GM12878 (cell line): ENCODE results near the gene NAP1L4. TPM values are rescaled to one million over a fixed set of nuclear protein-coding genes. Genes with fewer than 3 reads are reported as not detected.

Experiments used
- ATAC-seq: fragments of 200-7000 bp; cut with Tn5 transposase; 3 replicates; pipeline ENCODE4 v1.9.1; 2020; ENCODE audit warnings: mild to moderate bottlenecking, moderate library complexity
- BruUV-seq: library from RNA; stranded (reverse); fragments of 400-500 nt; replicated peaks from 2 replicates; lab custom pipeline; 2021; lab: Mats Ljungman, UMichigan
- CTCF ChIA-PET: fragments of 300-600 bp; sonication (Branson Sonifier 250); formaldehyde crosslinking; extraction: SDS; loops from one replicate; lab custom pipeline; 2021; ENCODE audit warnings: inconsistent platforms; lab: Yijun Ruan, JAX
- POLR2A ChIA-PET: fragments of 350-600 bp; formaldehyde crosslinking; extraction: SDS; loops from one replicate; lab custom pipeline; 2021; ENCODE audit warnings: inconsistent platforms; lab: Charles Lee
- RAD21 ChIA-PET: fragments of 300-600 bp; sonication (Branson Sonifier 250); formaldehyde crosslinking; loops from one replicate; lab custom pipeline; 2023; ENCODE audit warnings: antibody characterized with exemption; ENCODE audit not compliant: unreplicated experiment; lab: Charles Lee
- SMC1A ChIA-PET: fragments of 300-600 bp; sonication (Branson Sonifier 250); formaldehyde crosslinking; loops from one replicate; lab custom pipeline; 2023; ENCODE audit not compliant: unreplicated experiment, uncharacterized antibody; lab: Charles Lee
- DNase-seq: peaks from one replicate; pipeline ENCODE4 v3.0.0-alpha.2; 2011; ENCODE audit warnings: low read depth, low spot score
- FAIRE-seq: peaks from 3 replicates; lab custom pipeline; 2011; peaks lifted over from hg19 to GRCh38; lab: Jason Lieb, UNC
- H2AFZ ChIP-seq: 2 replicates; pipeline ENCODE4 v1.6.0; 2011; ENCODE audit warnings: low read depth, low read length, control low read depth; ENCODE audit not compliant: control insufficient read depth
- H3K27ac ChIP-seq: 2 replicates; pipeline ENCODE4 v1.5.1; 2011; ENCODE audit warnings: control low read depth; ENCODE audit not compliant: control insufficient read depth, insufficient read depth
- H3K27me3 ChIP-seq, 2 experiments: replicated peaks in 1 of 2; 2 replicates each; pipeline versions ENCODE4 v1.6.0 to v1.6.1; 2011; ENCODE audit warnings: low read length in 1 of 2; ENCODE audit not compliant: control insufficient read depth in 2 of 2, insufficient read depth in 2 of 2
- H3K36me3 ChIP-seq, 2 experiments: 2 replicates each; pipeline ENCODE4 v1.5.1; 2011; ENCODE audit warnings: low read length in 1 of 2; ENCODE audit not compliant: control insufficient read depth in 2 of 2, insufficient read depth in 2 of 2
- H3K4me1 ChIP-seq: 2 replicates; pipeline ENCODE4 v1.6.1; 2011; ENCODE audit warnings: mild to moderate bottlenecking, low read length, moderate library complexity, mixed read lengths; ENCODE audit not compliant: control insufficient read depth, insufficient read depth
- H3K4me2 ChIP-seq: 2 replicates; pipeline ENCODE4 v1.6.0; 2011; ENCODE audit warnings: control low read depth; ENCODE audit not compliant: control insufficient read depth, insufficient read depth
- H3K4me3 ChIP-seq: fragments of 200-600 bp; sonication (generic); 2 replicates; pipeline ENCODE4 v1.5.1; 2016
- H3K79me2 ChIP-seq: 2 replicates; pipeline ENCODE4 v1.6.0; 2011; ENCODE audit warnings: low read length; ENCODE audit not compliant: control insufficient read depth, insufficient read depth
- H3K9ac ChIP-seq: 2 replicates; pipeline ENCODE4 v1.8.0; 2011; ENCODE audit warnings: low read length, control low read depth, mixed read lengths; ENCODE audit not compliant: control insufficient read depth, insufficient read depth
- H3K9me3 ChIP-seq: replicated peaks from 3 replicates; pipeline ENCODE4 v1.5.1; 2011; ENCODE audit warnings: mild to moderate bottlenecking, low read length; ENCODE audit not compliant: control insufficient read depth, insufficient read depth
- H4K20me1 ChIP-seq: 2 replicates; pipeline ENCODE4 v1.6.0; 2011; ENCODE audit not compliant: control insufficient read depth, insufficient read depth
- IKZF1 ChIP-seq: fragments of 450-650 bp; conservative IDR thresholded peaks from 2 replicates; pipeline ENCODE4 v1.6.1; 2017; ENCODE audit warnings: antibody characterized with exemption, mild to moderate bottlenecking
- MAX ChIP-seq: IDR thresholded peaks from 2 replicates; pipeline ENCODE4 v1.6.1; 2012; ENCODE audit warnings: low read depth, low read length, improper control_type of control experiment
- MTA3 ChIP-seq: IDR thresholded peaks from 2 replicates; pipeline ENCODE4 v1.6.1; 2012; ENCODE audit warnings: low read length, inconsistent platforms, borderline replicate concordance
- NFYB ChIP-seq: IDR thresholded peaks from 2 replicates; pipeline ENCODE4 v1.6.1; 2011; ENCODE audit warnings: low read depth, mild to moderate bottlenecking, low read length, improper control_type of control experiment, moderate library complexity; ENCODE audit not compliant: insufficient read depth
- SMAD1 ChIP-seq: fragments of 450-650 bp; IDR thresholded peaks from 2 replicates; pipeline ENCODE4 v1.6.1; 2018; ENCODE audit warnings: mild to moderate bottlenecking, low read depth; ENCODE audit not compliant: partially characterized antibody
- YBX1 ChIP-seq: fragments of 450-650 bp; IDR thresholded peaks from 2 replicates; pipeline ENCODE4 v1.6.1; 2016; ENCODE audit warnings: antibody characterized with exemption
- WGBS: methylation state at CpG from one replicate; pipeline ENCODE4 v1.1.6; 2016; ENCODE audit warnings: low lambda C conversion rate; ENCODE audit not compliant: insufficient replicate concordance, insufficient coverage; ENCODE audit errors: missing lambda C conversion rate; 5-methylcytosine and 5-hydroxymethylcytosine counted together
- in situ Hi-C: fragments of 300-500 bp; cut with MboI; formaldehyde crosslinking; loops from 9 replicates; pipeline ENCODE4 v1.14.3; 2018; ENCODE audit warnings: mixed read lengths
- intact Hi-C: fragments of 100-400 bp; cut with micrococcal nuclease; formaldehyde crosslinking; loops from one replicate; pipeline ENCODE4 v1.14.2; 2022; ENCODE audit not compliant: unreplicated experiment
- polyA plus RNA-seq, 11 experiments: library from polyadenylated mRNA; depleted of rRNA in 4 of 11; unstranded in 6 of 11; stranded (reverse) in 5 of 11; fragments of >200 nt; fragmentation: Nextera tagmentation in 4 of 11; fragmentation: Illumina TruSeq in 1 of 11; extraction: Ambion mirVana in 4 of 11; extraction: Trizol in 1 of 11; gene quantifications; 1 replicate in 1 of 11; 2 replicates in 10 of 11; pipeline versions ENCODE4 v1.2.1 to v1.2.3, GENCODE V29; 2011 to 2016; ENCODE audit warnings: inconsistent platforms in 2 of 11, missing spikeins in 2 of 11, low read depth in 1 of 11
- total RNA-seq, 4 experiments: library from RNA; depleted of rRNA in 3 of 4; stranded (reverse); fragments of >200 nt in 3 of 4; fragmentation: Illumina TruSeq in 1 of 4; extraction: Trizol in 1 of 4; gene quantifications; 2 replicates each; pipeline versions ENCODE4 v1.2.1 to v1.2.3, GENCODE V29; 2013 to 2021

Gene NAP1L4
- total and polyA plus RNA-seq, 10 of the 15 experiments (the other 5 are each of a cell fraction or from before 2014, with no cell fraction given), result 24.8 to 198 (median 114) TPM

- ChIA-PET POLR2A (interaction anchor here (1.0 to 2.1 kb wide), 2 partner anchors 15 to 17 kb away, joined by 3 to 5 read pairs; no protein-coding TSS in a partner anchor), SMC1A (interaction anchor here (0.6 to 3.7 kb wide), 5 partner anchors 15 to 55 kb away, joined by 3 to 24 read pairs (median 4); no protein-coding TSS in a partner anchor), RAD21 (interaction anchor here (0.8 to 3.5 kb wide), 3 partner anchors 18 to 117 kb away, joined by 6 to 23 read pairs (median 12); partner anchors contain the start of gene NAP1L4), CTCF (interaction anchor here (0.8 to 3.6 kb wide), 6 partner anchors 9 to 116 kb away, joined by 3 to 41 read pairs (median 6); no protein-coding TSS in a partner anchor)
- no TSS peak for BruUV-seq
- WGBS, result 100% methylated on average over 3 of the region's 3 CpGs
- H3K36me3 ChIP-seq, result peaks cover 27 to 49% of the 10 kb centered on the region in 2 experiments
- H3K4me2 ChIP-seq, result no peak overlapping the region
- H3K9me3 ChIP-seq, result no peaks in the 10 kb centered on the region
- no peaks in the 10 kb centered on the region for H3K27me3 ChIP-seq
- intact Hi-C loops (loop anchor here (10.0 kb wide), 1 partner anchor 121 kb away; no protein-coding TSS in a partner anchor), in situ Hi-C loops (no loop called here)
- ATAC-seq, result no peak
- TF ChIP-seq MAX (no peak), IKZF1 (no peak), NFYB (no peak), SMAD1 (no peak)
- no peaks in the 10 kb centered on the region for H3K4me1 ChIP-seq
- peaks cover 10% of the 10 kb centered on the region for H3K79me2 ChIP-seq
- no peak for DNase-seq
- H2AFZ ChIP-seq, result no peak overlapping the region
- no peak for FAIRE-seq
- no peak overlapping the region for H3K27ac ChIP-seq
- no peak overlapping the region for H3K4me3 ChIP-seq
- H4K20me1 ChIP-seq, result no peaks in the 10 kb centered on the region
- no peak overlapping the region for H3K9ac ChIP-seq
These were observed 17.9 kb downstream of the NAP1L4 start for GRCh38 chr11:2974272-2974671.

DNA sequence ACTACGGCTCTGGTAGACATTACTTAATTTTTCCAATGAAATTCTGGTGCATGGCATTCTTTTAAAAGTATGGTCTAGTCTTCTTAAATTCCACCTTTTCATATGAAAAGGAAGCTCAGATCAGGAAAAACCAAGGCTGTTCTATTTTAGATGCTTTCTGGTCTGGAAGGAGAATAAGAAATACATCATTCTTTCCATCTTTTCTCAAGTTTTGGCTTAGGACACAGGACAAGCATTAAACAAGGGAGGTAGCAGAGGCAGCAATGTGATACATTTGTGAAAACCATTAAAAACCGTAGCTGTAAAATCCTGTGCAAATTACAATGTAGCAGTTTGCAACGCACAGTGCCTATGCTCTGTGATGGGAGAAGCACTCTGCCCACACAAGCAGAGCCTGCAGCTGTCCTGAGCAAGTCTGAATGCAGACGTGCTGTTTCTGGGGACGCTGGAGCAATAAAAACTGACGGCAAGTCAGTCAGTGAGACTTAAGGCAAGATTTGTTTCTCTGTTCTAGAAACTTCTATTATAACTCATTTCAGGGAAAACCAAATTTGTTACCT lies 23.7 kb downstream of the NAP1L4 start:
- 99% methylated on average over 6 of the region's 6 CpGs for WGBS
- no peak overlapping the region for H3K4me3 ChIP-seq

More for the DNA sequence above, 23.7 kb downstream of the NAP1L4 start:
- no TSS peak for BruUV-seq
- ChIA-PET CTCF (interaction anchor here (1.0 to 2.0 kb wide), 4 partner anchors 10 to 123 kb away, joined by 3 to 7 read pairs (median 4); no protein-coding TSS in a partner anchor), POLR2A (interaction anchor here (1.3 kb wide), 1 partner anchor 12 kb away, joined by 5 read pairs; no protein-coding TSS in a partner anchor), SMC1A (interaction anchor here (1.0 to 2.1 kb wide), 3 partner anchors 12 to 22 kb away, joined by 3 to 7 read pairs (median 3); no protein-coding TSS in a partner anchor), RAD21 (no interaction called here)
- H3K27ac ChIP-seq, result no peak overlapping the region
- no peaks in the 10 kb centered on the region; the same call in 1 of the 2 replicates for H4K20me1 ChIP-seq
- H3K9ac ChIP-seq, result no peak overlapping the region
- peaks cover 34 to 70% of the 10 kb centered on the region in 2 experiments for H3K36me3 ChIP-seq
- H3K4me1 ChIP-seq, result no peaks in the 10 kb centered on the region
- in situ Hi-C loops (no loop called here), intact Hi-C loops (no loop called here)
- H3K9me3 ChIP-seq, result no peaks in the 10 kb centered on the region
- no peaks in the 10 kb centered on the region; the same call in 1 of the 2 replicates for H3K79me2 ChIP-seq
- no peak for FAIRE-seq
- no peak overlapping the region for H3K4me2 ChIP-seq
- no peak for DNase-seq
- TF ChIP-seq YBX1, result no peak
- TF ChIP-seq MTA3, result no peak
- no peaks in the 10 kb centered on the region for H3K27me3 ChIP-seq
- no peak overlapping the region for H2AFZ ChIP-seq
- no peak for ATAC-seq
